ENCODE measurements around the gene SCP2. TPM values are rescaled to one million over a fixed set of nuclear protein-coding genes. Genes with fewer than 3 reads are reported as not detected.

SCP2 gene
- total RNA-seq, 2 donors from 2014 or later, result 124 to 241 TPM

DNA sequence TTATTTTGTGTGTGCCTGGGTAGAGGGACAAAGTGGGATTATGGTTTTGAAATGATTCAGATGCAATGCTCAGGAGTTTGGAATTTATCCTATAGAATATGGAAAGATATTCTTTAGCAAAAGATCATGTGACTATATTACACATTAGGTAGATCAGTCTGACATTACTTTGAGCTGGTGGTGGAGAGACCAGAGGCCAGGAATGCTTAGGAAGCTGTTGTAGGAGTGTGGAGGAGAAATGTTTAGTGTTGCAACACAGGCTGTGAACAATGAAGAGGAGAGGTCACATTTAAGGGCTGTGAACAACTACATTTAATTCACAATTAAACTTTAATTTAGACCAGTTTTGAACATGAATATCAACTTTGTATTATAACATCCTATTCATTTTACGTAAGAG, 89.6 kb downstream of the SCP2 start:
- DNase-seq (ENCODE audit: low spot score), result no peak
- Histone ChIP-seq H3K27ac (no peak overlapping the region), H3K9me3 (no peaks in the 10 kb centered on the region), H3K4me1 (replicated peaks) (no peaks in the 10 kb centered on the region), H3K4me3 (no peak overlapping the region), H3K27me3 (replicated peaks; ENCODE audit: insufficient read depth) (no peaks in the 10 kb centered on the region), H3K36me3 (no peaks in the 10 kb centered on the region)
- intact Hi-C loops (cut with DNase I), result no loop called here
- TF ChIP-seq, protein P1, sequence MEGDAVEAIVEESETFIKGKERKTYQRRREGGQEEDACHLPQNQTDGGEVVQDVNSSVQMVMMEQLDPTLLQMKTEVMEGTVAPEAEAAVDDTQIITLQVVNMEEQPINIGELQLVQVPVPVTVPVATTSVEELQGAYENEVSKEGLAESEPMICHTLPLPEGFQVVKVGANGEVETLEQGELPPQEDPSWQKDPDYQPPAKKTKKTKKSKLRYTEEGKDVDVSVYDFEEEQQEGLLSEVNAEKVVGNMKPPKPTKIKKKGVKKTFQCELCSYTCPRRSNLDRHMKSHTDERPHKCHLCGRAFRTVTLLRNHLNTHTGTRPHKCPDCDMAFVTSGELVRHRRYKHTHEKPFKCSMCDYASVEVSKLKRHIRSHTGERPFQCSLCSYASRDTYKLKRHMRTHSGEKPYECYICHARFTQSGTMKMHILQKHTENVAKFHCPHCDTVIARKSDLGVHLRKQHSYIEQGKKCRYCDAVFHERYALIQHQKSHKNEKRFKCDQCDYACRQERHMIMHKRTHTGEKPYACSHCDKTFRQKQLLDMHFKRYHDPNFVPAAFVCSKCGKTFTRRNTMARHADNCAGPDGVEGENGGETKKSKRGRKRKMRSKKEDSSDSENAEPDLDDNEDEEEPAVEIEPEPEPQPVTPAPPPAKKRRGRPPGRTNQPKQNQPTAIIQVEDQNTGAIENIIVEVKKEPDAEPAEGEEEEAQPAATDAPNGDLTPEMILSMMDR (IDR thresholded peaks at IDR 0.05), result no peak
- TF ChIP-seq POLR2AphosphoS5 (IDR thresholded peaks at IDR 0.05), result no peak
- TF ChIP-seq POLR2A (IDR thresholded peaks at IDR 0.05), result no peak
- WGBS, result 98% methylated on average over 1 of the region's 1 CpG

DNA sequence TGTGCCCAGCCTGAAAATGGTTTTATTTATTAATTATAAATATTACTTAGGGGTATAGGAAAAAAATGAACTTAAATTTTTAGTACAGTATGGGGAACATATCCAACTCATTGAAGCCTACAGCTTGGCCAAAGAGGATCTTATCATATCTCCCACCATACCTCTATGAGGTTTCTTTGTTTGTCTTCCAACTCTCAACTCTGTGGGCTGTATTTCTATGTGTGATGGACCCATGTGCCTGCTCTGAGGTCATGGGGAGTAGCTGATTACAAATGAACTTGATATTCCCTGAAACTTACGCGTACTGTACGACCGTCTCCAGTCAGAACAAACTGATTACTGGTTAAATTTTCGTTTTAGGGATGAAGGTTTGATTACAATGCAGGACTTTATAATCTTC, 93.5 kb downstream of the SCP2 start:
- no peak overlapping the region for H3K4me3 ChIP-seq
- no peak for DNase-seq (ENCODE audit: low spot score)
- TF ChIP-seq, protein P1 (IDR thresholded peaks at IDR 0.05), result no peak
- TF ChIP-seq POLR2A (IDR thresholded peaks at IDR 0.05) (no peak), POLR2AphosphoS5 (IDR thresholded peaks at IDR 0.05) (no peak)
- H3K4me1 ChIP-seq (replicated peaks), result no peaks in the 10 kb centered on the region
- no peak overlapping the region for H3K27ac ChIP-seq
- intact Hi-C loops (cut with DNase I), result no loop called here
- no peaks in the 10 kb centered on the region for H3K27me3 ChIP-seq (replicated peaks; ENCODE audit: insufficient read depth)
- H3K36me3 ChIP-seq, result no peaks in the 10 kb centered on the region
- 91% methylated on average over 5 of the region's 5 CpGs for WGBS
- no peaks in the 10 kb centered on the region for H3K9me3 ChIP-seq

DNA sequence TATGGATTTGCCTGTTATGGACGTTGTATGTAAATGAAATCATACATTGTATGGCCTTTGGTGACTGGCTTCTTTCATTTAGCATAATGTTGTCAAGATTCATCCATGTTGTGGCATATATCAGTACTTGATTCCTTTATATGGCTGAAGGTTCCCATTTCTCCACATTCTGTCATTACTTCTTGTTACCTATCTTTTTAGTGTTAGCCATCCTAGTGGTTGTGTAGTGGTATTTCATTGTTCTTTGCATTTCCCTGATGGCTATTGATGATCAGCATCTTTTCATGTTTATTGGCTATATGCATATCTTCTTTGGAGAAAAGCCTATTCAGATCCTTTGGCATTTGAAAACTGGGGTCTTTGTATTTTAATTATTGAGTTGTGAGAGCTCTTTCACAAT, 95.1 kb downstream of the SCP2 start:
- Histone ChIP-seq H3K36me3 (no peaks in the 10 kb centered on the region), H3K27ac (no peak overlapping the region), H3K4me3 (no peak overlapping the region), H3K27me3 (replicated peaks; ENCODE audit: insufficient read depth) (no peaks in the 10 kb centered on the region), H3K4me1 (replicated peaks) (no peaks in the 10 kb centered on the region), H3K9me3 (no peaks in the 10 kb centered on the region)
- DNase-seq (ENCODE audit: low spot score), result no peak
- 94% methylated on average over 1 of the region's 1 CpG for WGBS
- intact Hi-C loops (cut with DNase I), result no loop called here
- TF ChIP-seq, protein P1 (IDR thresholded peaks at IDR 0.05), result no peak
- TF ChIP-seq POLR2A (IDR thresholded peaks at IDR 0.05) (no peak), POLR2AphosphoS5 (IDR thresholded peaks at IDR 0.05) (no peak)

DNA sequence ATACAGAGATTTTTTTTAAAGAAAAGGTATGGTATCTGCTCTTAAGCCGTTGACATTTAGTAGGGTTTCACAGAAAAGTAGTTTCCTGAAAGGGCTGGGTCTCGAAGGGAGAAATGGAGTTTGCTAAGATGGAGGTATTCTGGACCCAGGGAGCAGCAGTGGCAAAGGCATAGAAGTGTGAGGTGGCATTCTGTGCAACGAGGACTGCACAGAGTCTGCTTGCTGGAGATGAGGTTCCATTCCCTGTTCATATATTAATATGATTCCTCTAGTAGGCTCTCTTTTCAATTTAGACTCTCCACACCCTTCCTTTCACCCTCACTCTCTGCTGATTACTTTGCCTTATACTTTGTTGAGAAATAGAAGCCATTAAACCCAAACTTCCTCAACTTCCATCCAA, 96.5 kb downstream of the SCP2 start:
- 80% methylated on average over 3 of the region's 3 CpGs for WGBS
- no peaks in the 10 kb centered on the region for H3K9me3 ChIP-seq
- H3K4me3 ChIP-seq, result no peak overlapping the region
- intact Hi-C loops (cut with DNase I), result no loop called here
- H3K27me3 ChIP-seq (replicated peaks; ENCODE audit: insufficient read depth), result no peaks in the 10 kb centered on the region
- no peak for TF ChIP-seq POLR2A (IDR thresholded peaks at IDR 0.05)
- no peak for TF ChIP-seq POLR2AphosphoS5 (IDR thresholded peaks at IDR 0.05)
- TF ChIP-seq, protein P1 (IDR thresholded peaks at IDR 0.05), result no peak
- no peaks in the 10 kb centered on the region for H3K4me1 ChIP-seq (replicated peaks)
- no peak for DNase-seq (ENCODE audit: low spot score)
- no peaks in the 10 kb centered on the region for H3K36me3 ChIP-seq
- no peak overlapping the region for H3K27ac ChIP-seq

DNA sequence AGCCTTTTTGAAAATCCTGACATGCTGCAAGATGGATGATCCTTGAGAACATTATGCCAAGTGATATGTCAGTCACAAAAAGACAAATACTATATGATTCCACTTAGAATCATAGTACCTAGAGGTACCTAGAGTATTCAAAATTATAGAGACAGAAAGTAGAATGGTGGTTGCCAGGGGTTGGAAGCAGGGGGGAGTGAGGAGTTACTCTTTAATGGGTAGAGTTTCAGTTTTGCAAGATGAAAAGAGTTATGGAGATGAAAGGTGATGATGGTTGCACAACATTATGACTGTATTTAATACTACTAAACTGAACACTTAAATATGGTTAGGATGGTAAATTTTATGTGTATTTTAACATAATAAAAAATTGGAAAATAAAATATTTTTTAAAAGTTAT, 97.0 kb downstream of the SCP2 start:
- Histone ChIP-seq H3K36me3 (no peaks in the 10 kb centered on the region), H3K27ac (no peak overlapping the region), H3K9me3 (no peaks in the 10 kb centered on the region), H3K4me1 (replicated peaks) (no peaks in the 10 kb centered on the region), H3K4me3 (no peak overlapping the region), H3K27me3 (replicated peaks; ENCODE audit: insufficient read depth) (no peaks in the 10 kb centered on the region)
- no peak for TF ChIP-seq POLR2AphosphoS5 (IDR thresholded peaks at IDR 0.05)
- TF ChIP-seq POLR2A (IDR thresholded peaks at IDR 0.05), result no peak
- TF ChIP-seq, protein P1 (IDR thresholded peaks at IDR 0.05), result no peak
- intact Hi-C loops (cut with DNase I), result no loop called here
- no peak for DNase-seq (ENCODE audit: low spot score)
